Measurements from ENCODE around the gene ZBTB3. TPM values are rescaled to one million over a fixed set of nuclear protein-coding genes. Genes with fewer than 3 reads are reported as not detected.

ZBTB3 gene
- total and polyA plus RNA-seq, 2 of the 13 experiments (the other 11 are each of a cell fraction or from before 2014, with no cell fraction given), result 3.4 to 5.2 TPM

DNA sequence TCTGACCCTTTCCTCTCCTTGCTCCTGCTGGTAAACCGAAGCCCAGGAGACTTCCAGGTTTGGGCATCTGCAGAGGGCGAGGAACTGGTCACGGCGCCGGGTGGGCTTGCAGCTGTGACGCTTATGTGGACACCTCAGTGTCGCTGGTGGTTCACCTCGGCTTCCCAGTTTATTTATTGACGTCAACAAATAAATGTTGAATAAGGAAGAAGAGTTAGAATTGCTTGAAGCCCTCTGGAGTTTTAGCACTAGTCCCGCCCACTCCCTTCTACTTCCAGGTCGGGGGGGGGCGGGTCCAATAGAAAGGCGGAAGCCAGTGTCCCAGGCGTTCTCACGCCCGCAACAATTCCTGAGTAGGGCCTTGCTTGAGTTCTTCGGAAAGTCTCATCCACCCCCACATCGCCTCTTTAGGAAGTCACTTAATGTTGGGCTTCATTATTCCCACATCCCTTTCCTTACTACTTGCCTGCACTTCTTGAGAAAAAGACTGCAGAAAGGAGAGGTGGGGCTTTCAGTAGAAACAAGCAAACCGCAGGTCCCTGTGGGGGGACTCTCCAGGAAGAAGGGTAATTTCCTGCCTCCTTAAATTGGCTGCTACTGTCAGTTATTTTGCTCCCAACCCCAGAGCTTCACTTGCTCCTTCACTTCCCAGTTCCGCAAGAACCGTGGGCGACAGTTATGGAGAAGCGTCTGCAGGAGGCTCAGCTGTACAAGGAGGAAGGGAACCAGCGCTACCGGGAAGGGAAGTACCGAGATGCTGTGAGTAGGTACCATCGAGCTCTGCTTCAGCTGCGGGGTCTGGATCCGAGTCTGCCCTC, 25.6 kb downstream of the ZBTB3 start, which contains the start of gene TTC9C (continued):
- TF ChIP-seq, protein P1, sequence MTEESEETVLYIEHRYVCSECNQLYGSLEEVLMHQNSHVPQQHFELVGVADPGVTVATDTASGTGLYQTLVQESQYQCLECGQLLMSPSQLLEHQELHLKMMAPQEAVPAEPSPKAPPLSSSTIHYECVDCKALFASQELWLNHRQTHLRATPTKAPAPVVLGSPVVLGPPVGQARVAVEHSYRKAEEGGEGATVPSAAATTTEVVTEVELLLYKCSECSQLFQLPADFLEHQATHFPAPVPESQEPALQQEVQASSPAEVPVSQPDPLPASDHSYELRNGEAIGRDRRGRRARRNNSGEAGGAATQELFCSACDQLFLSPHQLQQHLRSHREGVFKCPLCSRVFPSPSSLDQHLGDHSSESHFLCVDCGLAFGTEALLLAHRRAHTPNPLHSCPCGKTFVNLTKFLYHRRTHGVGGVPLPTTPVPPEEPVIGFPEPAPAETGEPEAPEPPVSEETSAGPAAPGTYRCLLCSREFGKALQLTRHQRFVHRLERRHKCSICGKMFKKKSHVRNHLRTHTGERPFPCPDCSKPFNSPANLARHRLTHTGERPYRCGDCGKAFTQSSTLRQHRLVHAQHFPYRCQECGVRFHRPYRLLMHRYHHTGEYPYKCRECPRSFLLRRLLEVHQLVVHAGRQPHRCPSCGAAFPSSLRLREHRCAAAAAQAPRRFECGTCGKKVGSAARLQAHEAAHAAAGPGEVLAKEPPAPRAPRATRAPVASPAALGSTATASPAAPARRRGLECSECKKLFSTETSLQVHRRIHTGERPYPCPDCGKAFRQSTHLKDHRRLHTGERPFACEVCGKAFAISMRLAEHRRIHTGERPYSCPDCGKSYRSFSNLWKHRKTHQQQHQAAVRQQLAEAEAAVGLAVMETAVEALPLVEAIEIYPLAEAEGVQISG (CRISPR knock-in tag; IDR thresholded peaks at IDR 0.05), result peak; percentile 73
- TF ChIP-seq, protein P2, sequence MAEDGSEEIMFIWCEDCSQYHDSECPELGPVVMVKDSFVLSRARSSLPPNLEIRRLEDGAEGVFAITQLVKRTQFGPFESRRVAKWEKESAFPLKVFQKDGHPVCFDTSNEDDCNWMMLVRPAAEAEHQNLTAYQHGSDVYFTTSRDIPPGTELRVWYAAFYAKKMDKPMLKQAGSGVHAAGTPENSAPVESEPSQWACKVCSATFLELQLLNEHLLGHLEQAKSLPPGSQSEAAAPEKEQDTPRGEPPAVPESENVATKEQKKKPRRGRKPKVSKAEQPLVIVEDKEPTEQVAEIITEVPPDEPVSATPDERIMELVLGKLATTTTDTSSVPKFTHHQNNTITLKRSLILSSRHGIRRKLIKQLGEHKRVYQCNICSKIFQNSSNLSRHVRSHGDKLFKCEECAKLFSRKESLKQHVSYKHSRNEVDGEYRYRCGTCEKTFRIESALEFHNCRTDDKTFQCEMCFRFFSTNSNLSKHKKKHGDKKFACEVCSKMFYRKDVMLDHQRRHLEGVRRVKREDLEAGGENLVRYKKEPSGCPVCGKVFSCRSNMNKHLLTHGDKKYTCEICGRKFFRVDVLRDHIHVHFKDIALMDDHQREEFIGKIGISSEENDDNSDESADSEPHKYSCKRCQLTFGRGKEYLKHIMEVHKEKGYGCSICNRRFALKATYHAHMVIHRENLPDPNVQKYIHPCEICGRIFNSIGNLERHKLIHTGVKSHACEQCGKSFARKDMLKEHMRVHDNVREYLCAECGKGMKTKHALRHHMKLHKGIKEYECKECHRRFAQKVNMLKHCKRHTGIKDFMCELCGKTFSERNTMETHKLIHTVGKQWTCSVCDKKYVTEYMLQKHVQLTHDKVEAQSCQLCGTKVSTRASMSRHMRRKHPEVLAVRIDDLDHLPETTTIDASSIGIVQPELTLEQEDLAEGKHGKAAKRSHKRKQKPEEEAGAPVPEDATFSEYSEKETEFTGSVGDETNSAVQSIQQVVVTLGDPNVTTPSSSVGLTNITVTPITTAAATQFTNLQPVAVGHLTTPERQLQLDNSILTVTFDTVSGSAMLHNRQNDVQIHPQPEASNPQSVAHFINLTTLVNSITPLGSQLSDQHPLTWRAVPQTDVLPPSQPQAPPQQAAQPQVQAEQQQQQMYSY (CRISPR knock-in tag; IDR thresholded peaks at IDR 0.05), result no peak
- TF ChIP-seq ZNF619 (CRISPR knock-in tag; IDR thresholded peaks at IDR 0.05) (no peak), ZNF530 (CRISPR knock-in tag; IDR thresholded peaks at IDR 0.05; ENCODE audit: low read depth) (no peak), MATR3 (CRISPR knock-in tag; IDR thresholded peaks at IDR 0.05) (no peak), HDAC2 (CRISPR knock-in tag; IDR thresholded peaks at IDR 0.05) (no peak), GLI4 (CRISPR knock-in tag; IDR thresholded peaks at IDR 0.05; ENCODE audit: borderline replicate concordance) (no peak), ZNF547 (CRISPR knock-in tag; IDR thresholded peaks at IDR 0.05) (no peak), ZNF143 (CRISPR knock-in tag; IDR thresholded peaks at IDR 0.05) (peak; percentile 45; the same call in 1 of the 2 replicates), MED8 (CRISPR knock-in tag; IDR thresholded peaks at IDR 0.05; ENCODE audit: insufficient replicate concordance) (no peak), ZNF17 (CRISPR knock-in tag; IDR thresholded peaks at IDR 0.05) (no peak), ZNF432 (CRISPR knock-in tag; IDR thresholded peaks at IDR 0.05; ENCODE audit: borderline replicate concordance) (no peak), ZNF34 (CRISPR knock-in tag; IDR thresholded peaks at IDR 0.05; ENCODE audit: borderline replicate concordance) (no peak), HMG20A (CRISPR knock-in tag; IDR thresholded peaks at IDR 0.05; ENCODE audit: borderline replicate concordance) (no peak), ZNF292 (CRISPR knock-in tag; IDR thresholded peaks at IDR 0.05; ENCODE audit: borderline replicate concordance, low read depth) (no peak), CENPT (CRISPR knock-in tag; IDR thresholded peaks at IDR 0.05; ENCODE audit: low read depth) (no peak), ZNF7 (CRISPR knock-in tag; IDR thresholded peaks at IDR 0.05) (no peak), SMC3 (IDR thresholded peaks at IDR 0.05; ENCODE audit: low read length) (no peak), TOE1 (CRISPR knock-in tag; IDR thresholded peaks at IDR 0.05) (no peak)
- TF ChIP-seq, protein P3, sequence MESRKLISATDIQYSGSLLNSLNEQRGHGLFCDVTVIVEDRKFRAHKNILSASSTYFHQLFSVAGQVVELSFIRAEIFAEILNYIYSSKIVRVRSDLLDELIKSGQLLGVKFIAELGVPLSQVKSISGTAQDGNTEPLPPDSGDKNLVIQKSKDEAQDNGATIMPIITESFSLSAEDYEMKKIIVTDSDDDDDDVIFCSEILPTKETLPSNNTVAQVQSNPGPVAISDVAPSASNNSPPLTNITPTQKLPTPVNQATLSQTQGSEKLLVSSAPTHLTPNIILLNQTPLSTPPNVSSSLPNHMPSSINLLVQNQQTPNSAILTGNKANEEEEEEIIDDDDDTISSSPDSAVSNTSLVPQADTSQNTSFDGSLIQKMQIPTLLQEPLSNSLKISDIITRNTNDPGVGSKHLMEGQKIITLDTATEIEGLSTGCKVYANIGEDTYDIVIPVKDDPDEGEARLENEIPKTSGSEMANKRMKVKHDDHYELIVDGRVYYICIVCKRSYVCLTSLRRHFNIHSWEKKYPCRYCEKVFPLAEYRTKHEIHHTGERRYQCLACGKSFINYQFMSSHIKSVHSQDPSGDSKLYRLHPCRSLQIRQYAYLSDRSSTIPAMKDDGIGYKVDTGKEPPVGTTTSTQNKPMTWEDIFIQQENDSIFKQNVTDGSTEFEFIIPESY (CRISPR knock-in tag; IDR thresholded peaks at IDR 0.05), result no peak
- TF ChIP-seq, protein P4, sequence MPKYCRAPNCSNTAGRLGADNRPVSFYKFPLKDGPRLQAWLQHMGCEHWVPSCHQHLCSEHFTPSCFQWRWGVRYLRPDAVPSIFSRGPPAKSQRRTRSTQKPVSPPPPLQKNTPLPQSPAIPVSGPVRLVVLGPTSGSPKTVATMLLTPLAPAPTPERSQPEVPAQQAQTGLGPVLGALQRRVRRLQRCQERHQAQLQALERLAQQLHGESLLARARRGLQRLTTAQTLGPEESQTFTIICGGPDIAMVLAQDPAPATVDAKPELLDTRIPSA (CRISPR knock-in tag; IDR thresholded peaks at IDR 0.05; ENCODE audit: borderline replicate concordance), result no peak
